ENCODE data around the gene PROSER1. TPM values are rescaled to one million over a fixed set of nuclear protein-coding genes. Genes with fewer than 3 reads are reported as not detected.

Gene PROSER1
- total RNA-seq, 6 experiments from 2014 or later: 15.2 to 19.6 (median 18.3) TPM

DNA sequence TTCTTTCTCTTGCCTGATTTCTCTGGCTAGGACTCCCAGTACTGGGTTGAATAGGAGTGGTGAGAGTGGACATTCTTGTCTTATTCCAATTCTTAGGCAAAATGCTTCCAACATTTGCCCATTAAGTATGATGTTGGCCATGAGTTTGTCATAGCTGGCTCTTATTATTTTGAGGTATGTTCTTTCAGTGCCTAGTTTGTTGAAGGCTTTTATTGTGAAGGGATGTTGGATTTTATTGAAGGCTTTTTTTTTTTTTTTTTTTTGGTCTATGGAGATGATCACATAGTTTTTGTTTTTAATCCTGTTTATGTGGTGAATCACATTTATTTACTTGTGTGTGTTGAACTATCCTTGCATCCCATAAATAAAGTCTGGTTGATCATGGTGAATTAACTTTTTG is 20.2 kb upstream of the PROSER1 start:
- Mint-ChIP-seq H3K9me3 (no peaks in the 10 kb centered on the region), H3K27ac (no peak overlapping the region), H3K4me1 (ENCODE audit: low read depth) (no peaks in the 10 kb centered on the region), H3K27me3 (ENCODE audit: insufficient read depth) (no peaks in the 10 kb centered on the region; the same call in 1 of the 2 replicates), H3K4me3 (no peak overlapping the region), H3K36me3 (ENCODE audit: low read depth) (no peaks in the 10 kb centered on the region)
- TF ChIP-seq CTCF (IDR thresholded peaks at IDR 0.05): no peak
- no peak for DNase-seq

DNA sequence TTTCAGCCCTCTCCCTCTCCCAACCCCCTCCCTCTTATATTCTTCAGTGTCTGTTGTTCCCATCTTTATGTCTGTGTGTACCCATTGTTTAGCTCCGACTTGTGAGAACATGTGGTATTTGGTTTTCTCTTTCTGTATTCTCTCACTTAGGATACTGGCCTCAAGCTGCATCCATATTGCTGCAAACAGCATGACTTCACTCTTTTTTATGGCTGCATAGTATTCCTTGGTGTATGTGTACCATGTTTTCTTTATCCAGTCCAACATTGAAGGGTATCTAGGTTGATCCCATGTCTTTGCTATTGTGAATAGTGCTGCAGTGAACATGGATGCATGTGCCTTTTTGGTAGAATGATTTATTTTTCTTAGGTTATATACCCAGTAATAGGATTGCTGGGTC is 18.1 kb upstream of the PROSER1 start:
- Mint-ChIP-seq H3K36me3 (ENCODE audit: low read depth) (no peaks in the 10 kb centered on the region), H3K27ac (no peak overlapping the region), H3K27me3 (ENCODE audit: insufficient read depth) (no peaks in the 10 kb centered on the region; the same call in 1 of the 2 replicates), H3K4me1 (ENCODE audit: low read depth) (no peaks in the 10 kb centered on the region), H3K4me3 (no peak overlapping the region), H3K9me3 (no peaks in the 10 kb centered on the region)
- no peak for DNase-seq
- TF ChIP-seq CTCF (IDR thresholded peaks at IDR 0.05): no peak

- no peak for TF ChIP-seq CTCF (IDR thresholded peaks at IDR 0.05)
- H3K9me3 Mint-ChIP-seq: no peaks in the 10 kb centered on the region
- H3K27me3 Mint-ChIP-seq (ENCODE audit: insufficient read depth): no peaks in the 10 kb centered on the region; the same call in 1 of the 2 replicates
- no peaks in the 10 kb centered on the region for H3K4me1 Mint-ChIP-seq (ENCODE audit: low read depth)
- H3K36me3 Mint-ChIP-seq (ENCODE audit: low read depth): no peaks in the 10 kb centered on the region
- no peak overlapping the region for H3K4me3 Mint-ChIP-seq
- H3K27ac Mint-ChIP-seq: no peak overlapping the region
- DNase-seq: no peak
These were observed 16.2 kb upstream of the PROSER1 start for GRCh38 chr13:39054112-39054511.

DNA sequence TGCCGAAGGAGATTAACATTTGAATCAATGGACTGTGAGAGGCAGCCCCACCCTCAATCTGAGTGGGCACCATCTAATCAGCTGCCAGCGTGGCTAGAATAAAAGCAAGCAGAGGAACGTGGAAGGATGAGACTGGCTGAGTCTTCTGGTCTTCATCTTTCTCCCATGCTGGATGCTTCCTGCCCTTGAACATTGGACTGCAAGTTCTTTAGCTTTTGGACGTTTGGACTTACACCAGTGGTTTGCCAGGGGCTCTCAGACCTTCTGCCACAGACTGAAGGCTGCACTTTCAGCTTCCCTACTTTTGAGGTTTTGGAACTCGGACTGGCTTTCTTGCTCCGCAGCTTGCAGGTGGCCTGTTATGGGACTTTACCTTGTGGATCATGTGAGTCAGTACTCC is 15.1 kb upstream of the PROSER1 start:
- DNase-seq: no peak
- no peak overlapping the region for H3K27ac Mint-ChIP-seq
- TF ChIP-seq CTCF (IDR thresholded peaks at IDR 0.05): no peak
- H3K4me3 Mint-ChIP-seq: no peak overlapping the region
- H3K4me1 Mint-ChIP-seq (ENCODE audit: low read depth): no peaks in the 10 kb centered on the region
- H3K9me3 Mint-ChIP-seq: no peaks in the 10 kb centered on the region
- no peaks in the 10 kb centered on the region for H3K36me3 Mint-ChIP-seq (ENCODE audit: low read depth)
- no peaks in the 10 kb centered on the region for H3K27me3 Mint-ChIP-seq (ENCODE audit: insufficient read depth)

DNA sequence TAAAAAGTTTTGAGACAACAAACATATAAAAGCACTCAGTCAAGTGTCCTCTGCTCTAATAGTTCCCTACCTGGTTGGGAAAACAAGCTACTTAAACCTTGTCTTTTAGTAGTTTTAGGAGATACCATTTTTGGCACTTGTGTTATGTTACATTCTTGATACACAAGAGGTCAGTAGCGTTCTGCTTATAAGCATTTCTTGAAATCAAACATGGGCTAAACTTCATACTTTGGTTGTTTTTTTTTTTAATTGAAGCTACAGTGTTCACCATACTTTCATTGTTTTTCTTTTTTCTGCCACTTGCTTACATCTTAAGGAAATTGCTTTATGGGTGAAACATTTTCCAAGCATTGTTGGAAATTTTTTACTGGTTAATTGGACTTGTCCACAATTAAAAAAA is 13.3 kb upstream of the PROSER1 start:
- H3K27me3 Mint-ChIP-seq (ENCODE audit: insufficient read depth): no peaks in the 10 kb centered on the region
- H3K36me3 Mint-ChIP-seq (ENCODE audit: low read depth): no peaks in the 10 kb centered on the region
- no peaks in the 10 kb centered on the region for H3K9me3 Mint-ChIP-seq
- no peak overlapping the region for H3K4me3 Mint-ChIP-seq
- peak; percentile 73 for TF ChIP-seq CTCF (IDR thresholded peaks at IDR 0.05)
- peak; percentile 43 for DNase-seq
- no peak overlapping the region for H3K27ac Mint-ChIP-seq
- H3K4me1 Mint-ChIP-seq (ENCODE audit: low read depth): no peaks in the 10 kb centered on the region

DNA sequence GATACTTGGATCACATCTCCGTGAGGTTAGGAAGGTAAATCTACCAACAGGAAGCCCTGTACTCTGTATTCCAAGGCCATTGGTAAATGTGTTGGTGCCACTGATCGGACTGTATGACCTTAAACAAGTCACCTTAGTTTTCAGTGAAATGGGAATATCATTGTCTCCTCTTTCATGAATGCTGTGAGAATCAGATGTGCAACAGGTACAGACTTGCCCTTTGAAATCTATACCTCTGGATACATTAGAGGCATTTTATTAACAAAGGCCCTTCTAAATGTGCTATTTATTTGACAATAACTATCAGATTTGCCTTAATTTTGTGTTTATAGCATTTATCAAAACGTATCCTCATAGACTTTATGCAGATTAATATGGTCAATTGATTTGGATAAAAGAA is 11.4 kb upstream of the PROSER1 start:
- Mint-ChIP-seq H3K9me3 (no peaks in the 10 kb centered on the region), H3K4me1 (ENCODE audit: low read depth) (no peaks in the 10 kb centered on the region), H3K36me3 (ENCODE audit: low read depth) (no peaks in the 10 kb centered on the region), H3K27me3 (ENCODE audit: insufficient read depth) (no peaks in the 10 kb centered on the region), H3K4me3 (no peak overlapping the region), H3K27ac (no peak overlapping the region)
- no peak for DNase-seq
- TF ChIP-seq CTCF (IDR thresholded peaks at IDR 0.05): no peak
